Limb (tissue), 2 donors: ENCODE results near the gene JAML.
"Not testable (repeated sequence)": the region's sequence is repeated elsewhere in the genome, so short reads cannot be mapped to it uniquely, and the experiment has no call there.

ENCODE experiments used
- DNase-seq, 2 donors: peaks; one replicate each; pipeline ENCODE4 v3.0.0-alpha.2; 2016; ENCODE audit errors: extremely low spot score in 2 of 2

JAML gene

GRCh38 chr11:118194835-118195627 lies 29.8 kb downstream of the JAML start:
- peak; percentile 48 to 54 for DNase-seq

- DNase-seq: no peak
Observed at GRCh38 chr11:118193910-118194566, 30.8 kb downstream of the JAML start.

GRCh38 chr11:118192817-118193216 lies 32.0 kb downstream of the JAML start:
- not testable (repeated sequence) for DNase-seq

GRCh38 chr11:118190942-118191506 lies 33.8 kb downstream of the JAML start:
- DNase-seq: not testable (repeated sequence)

GRCh38 chr11:118186346-118187107 lies 38.3 kb downstream of the JAML start:
- no peak for DNase-seq

GRCh38 chr11:118184784-118185579 lies 39.8 kb downstream of the JAML start:
- no peak for DNase-seq

GRCh38 chr11:118183691-118184090 lies 41.1 kb downstream of the JAML start:
- DNase-seq: not testable (repeated sequence)

- DNase-seq: peak; percentile 81 to 88
Observed at GRCh38 chr11:118180300-118180703, 44.5 kb downstream of the JAML start.

GRCh38 chr11:118176778-118177134 lies 48.1 kb downstream of the JAML start:
- DNase-seq: no peak

GRCh38 chr11:118175993-118176777 lies 48.6 kb downstream of the JAML start, which contains the start of gene SCN2B:
Gene SCN2B (minus strand): TSS chr11:118176639. CDS start chr11:118176431, 208 bp downstream.
- DNase-seq: peak in 1 of 2 donors; percentile 65

- no peak for DNase-seq
Observed at GRCh38 chr11:118175031-118175992, 49.5 kb downstream of the JAML start.

GRCh38 chr11:118174006-118174567 lies 50.7 kb downstream of the JAML start:
- DNase-seq: no peak

- no peak for DNase-seq
Observed at GRCh38 chr11:118172356-118172755, 52.5 kb downstream of the JAML start.

- DNase-seq: peak; percentile 71 to 85
Observed at GRCh38 chr11:118171269-118172062, 53.3 kb downstream of the JAML start.

- no peak for DNase-seq
Observed at GRCh38 chr11:118170882-118171268, 53.9 kb downstream of the JAML start.

GRCh38 chr11:118170231-118170630 lies 54.6 kb downstream of the JAML start:
- DNase-seq: no peak

- DNase-seq: no peak
Observed at GRCh38 chr11:118169300-118170140, 55.3 kb downstream of the JAML start.
